HG03575 (cell line): ENCODE data around the gene PHLPP1.

ENCODE experiments used
- ATAC-seq: cut with Tn5 transposase; IDR thresholded peaks from one replicate; pipeline ENCODE4 v1.9.1; 2021; ENCODE audit not compliant: unreplicated experiment, insufficient number of reproducible peaks, low FRiP score; ENCODE audit errors: extremely low read depth

The PHLPP1 gene

GRCh38 chr18:62716619-62717168 is 1.4 kb downstream of the PHLPP1 start:
- no peak for ATAC-seq

GRCh38 chr18:62717169-62717924 is 2.0 kb downstream of the PHLPP1 start:
- ATAC-seq, result no peak

GRCh38 chr18:62717925-62718800 is 2.8 kb downstream of the PHLPP1 start:
- ATAC-seq, result no peak

- ATAC-seq, result no peak
Measured at GRCh38 chr18:62720048-62720447, 4.7 kb downstream of the PHLPP1 start.

- ATAC-seq, result no peak
Measured at GRCh38 chr18:62720766-62721613, 5.6 kb downstream of the PHLPP1 start.

GRCh38 chr18:62721839-62722795 is 6.8 kb downstream of the PHLPP1 start:
- ATAC-seq, result no peak

- no peak for ATAC-seq
Measured at GRCh38 chr18:62723666-62724281, 8.4 kb downstream of the PHLPP1 start.

GRCh38 chr18:62725896-62726295 is 10.6 kb downstream of the PHLPP1 start:
- no peak for ATAC-seq

GRCh38 chr18:62728254-62728653 is 12.9 kb downstream of the PHLPP1 start:
- no peak for ATAC-seq

GRCh38 chr18:62729487-62730386 is 14.4 kb downstream of the PHLPP1 start:
- peak; percentile 92 for ATAC-seq

GRCh38 chr18:62730941-62731340 is 15.6 kb downstream of the PHLPP1 start:
- ATAC-seq, result no peak

- no peak for ATAC-seq
Measured at GRCh38 chr18:62732617-62733016, 17.3 kb downstream of the PHLPP1 start.

- ATAC-seq, result no peak
Measured at GRCh38 chr18:62734290-62734689, 18.9 kb downstream of the PHLPP1 start.

GRCh38 chr18:62735387-62735786 is 20.0 kb downstream of the PHLPP1 start:
- ATAC-seq, result no peak

GRCh38 chr18:62736077-62736855 is 20.9 kb downstream of the PHLPP1 start:
- ATAC-seq, result no peak
